ENCODE measurements around the gene KRTAP16-1. TPM values are rescaled to one million over a fixed set of nuclear protein-coding genes. Genes with fewer than 3 reads are reported as not detected.
A peak's percentile ranks its signal among the peaks of the same experiment; 100 is the strongest.

KRTAP16-1 gene
- total RNA-seq, 1 experiment from 2014 or later = not detected

- Histone ChIP-seq H3K9me3 (ENCODE audit: insufficient read depth, low read depth) (no peaks in the 10 kb centered on the region), H3K4me1 (replicated peaks; ENCODE audit: insufficient read depth) (peaks cover 41% of the 10 kb centered on the region), H3K36me3 (ENCODE audit: low read depth) (no peaks in the 10 kb centered on the region), H3K9me2 (ENCODE audit: insufficient read depth) (no peaks in the 10 kb centered on the region), H3K79me2 (ENCODE audit: low read depth) (no peaks in the 10 kb centered on the region), H2AFZ (no peak overlapping the region), H4K20me1 (ENCODE audit: insufficient read depth) (no peaks in the 10 kb centered on the region), H3K27ac (no peak overlapping the region), H3F3A (ENCODE audit: insufficient read depth, low read depth) (peaks cover 10% of the 10 kb centered on the region; the same call in 1 of the 2 replicates), H3K4me2 (no peak overlapping the region), H3K27me3 (ENCODE audit: insufficient read depth, low read depth) (no peaks in the 10 kb centered on the region), H3K4me3 (no peak overlapping the region)
- BruUV-seq (replicated peaks) = no TSS peak
- ChIA-PET CTCF (no interaction called here), POLR2A (ENCODE audit: unreplicated experiment) (no interaction called here)
- intact Hi-C loops (cut with micrococcal nuclease; ENCODE audit: unreplicated experiment) = loop anchor here (5.0 kb wide), 1 partner anchor 67 kb away; no protein-coding TSS in a partner anchor
- TF ChIP-seq EZH2 (IDR thresholded peaks at IDR 0.05; ENCODE audit: low read depth) (no peak), CTCF (conservative IDR thresholded peaks at IDR 0.05) (no peak)
- no peak for DNase-seq
These were observed 26.6 kb upstream of the KRTAP16-1 start for GRCh38 chr17:41335747-41336146.

GRCh38 chr17:41334385-41335305 is 25.5 kb upstream of the KRTAP16-1 start:
- no peaks in the 10 kb centered on the region for H4K20me1 ChIP-seq (ENCODE audit: insufficient read depth)
- intact Hi-C loops (cut with micrococcal nuclease; ENCODE audit: unreplicated experiment) = loop anchor here (5.0 kb wide), 1 partner anchor 68 kb away; no protein-coding TSS in a partner anchor
- H3K9me3 ChIP-seq (ENCODE audit: insufficient read depth, low read depth) = no peaks in the 10 kb centered on the region
- 0 out of 2 replicates have a peak overlapping the region, but pooled peaks have one; percentile 1 for H3K4me2 ChIP-seq
- TF ChIP-seq CTCF (conservative IDR thresholded peaks at IDR 0.05) (no peak), EZH2 (IDR thresholded peaks at IDR 0.05; ENCODE audit: low read depth) (no peak)
- no peaks in the 10 kb centered on the region for H3K36me3 ChIP-seq (ENCODE audit: low read depth)
- H3K27me3 ChIP-seq (ENCODE audit: insufficient read depth, low read depth) = no peaks in the 10 kb centered on the region
- no peaks in the 10 kb centered on the region for H3K79me2 ChIP-seq (ENCODE audit: low read depth)
- DNase-seq = no peak
- ChIA-PET POLR2A (ENCODE audit: unreplicated experiment) (no interaction called here), CTCF (no interaction called here)
- H3K9me2 ChIP-seq (ENCODE audit: insufficient read depth) = no peaks in the 10 kb centered on the region
- H2AFZ ChIP-seq = no peak overlapping the region
- BruUV-seq (replicated peaks) = no TSS peak
- H3K27ac ChIP-seq = no peak overlapping the region
- H3K4me1 ChIP-seq (replicated peaks; ENCODE audit: insufficient read depth) = peaks cover 33% of the 10 kb centered on the region
- H3F3A ChIP-seq (ENCODE audit: insufficient read depth, low read depth) = peaks cover 10% of the 10 kb centered on the region; the same call in 1 of the 2 replicates
- H3K4me3 ChIP-seq = no peak overlapping the region

GRCh38 chr17:41333836-41334235 is 24.7 kb upstream of the KRTAP16-1 start:
- Histone ChIP-seq H3K9me3 (ENCODE audit: insufficient read depth, low read depth) (no peaks in the 10 kb centered on the region), H3K9me2 (ENCODE audit: insufficient read depth) (no peaks in the 10 kb centered on the region), H3F3A (ENCODE audit: insufficient read depth, low read depth) (peaks cover 2% of the 10 kb centered on the region; the same call in 1 of the 2 replicates), H3K27me3 (ENCODE audit: insufficient read depth, low read depth) (no peaks in the 10 kb centered on the region), H3K4me2 (no peak overlapping the region), H3K27ac (no peak overlapping the region), H2AFZ (no peak overlapping the region), H4K20me1 (ENCODE audit: insufficient read depth) (no peaks in the 10 kb centered on the region), H3K79me2 (ENCODE audit: low read depth) (no peaks in the 10 kb centered on the region), H3K4me1 (replicated peaks; ENCODE audit: insufficient read depth) (peaks cover 28% of the 10 kb centered on the region), H3K4me3 (no peak overlapping the region), H3K36me3 (ENCODE audit: low read depth) (no peaks in the 10 kb centered on the region)
- TF ChIP-seq EZH2 (IDR thresholded peaks at IDR 0.05; ENCODE audit: low read depth) (no peak), CTCF (conservative IDR thresholded peaks at IDR 0.05) (no peak)
- ChIA-PET CTCF (no interaction called here), POLR2A (ENCODE audit: unreplicated experiment) (no interaction called here)
- intact Hi-C loops (cut with micrococcal nuclease; ENCODE audit: unreplicated experiment) = no loop called here
- DNase-seq = no peak
- no TSS peak for BruUV-seq (replicated peaks)

All from PC-9 (cell line).